ENCODE measurements around the gene AQP12A. TPM values are rescaled to one million over a fixed set of nuclear protein-coding genes. Genes with fewer than 3 reads are reported as not detected.
"Not testable (repeated sequence)": the region's sequence is repeated elsewhere in the genome, so short reads cannot be mapped to it uniquely, and the experiment has no call there.

Gene AQP12A
- total and polyA plus RNA-seq, 10 of the 15 experiments (the other 5 are each of a cell fraction or from before 2014, with no cell fraction given): not detected

GRCh38 chr2:240672701-240673190 is 18.9 kb upstream of the AQP12A start:
- TF ChIP-seq IRF3 (IDR thresholded peaks at IDR 0.05): no peak
- no peak for TF ChIP-seq IKZF1 (conservative IDR thresholded peaks at IDR 0.05)
- no peak for TF ChIP-seq SMARCA5 (IDR thresholded peaks at IDR 0.05)
- no peak for TF ChIP-seq EP300 (IDR thresholded peaks at IDR 0.05; ENCODE audit: borderline replicate concordance in 1 of 2, control insufficient read depth in 1 of 2, low read depth in 2 of 2, low read length in 2 of 2)
- TF ChIP-seq RAD21 (IDR thresholded peaks at IDR 0.05; ENCODE audit: insufficient read depth, low read depth, low read length): no peak
- TF ChIP-seq ZNF207 (IDR thresholded peaks at IDR 0.05; ENCODE audit: borderline replicate concordance): no peak
- TF ChIP-seq RUNX3 (IDR thresholded peaks at IDR 0.05; ENCODE audit: low read length): no peak
- TF ChIP-seq KLF5 (IDR thresholded peaks at IDR 0.05; ENCODE audit: partially characterized antibody): no peak
- no peak for TF ChIP-seq REST (IDR thresholded peaks at IDR 0.05; ENCODE audit: low read depth, low read length)
- TF ChIP-seq RFX5 (IDR thresholded peaks at IDR 0.05; ENCODE audit: low read depth, low read length): no peak
- 68% methylated on average over 37 of the region's 55 CpGs for WGBS (ENCODE audit: insufficient coverage, insufficient replicate concordance, low lambda C conversion rate, missing lambda C conversion rate)
- FAIRE-seq: no peak
- Histone ChIP-seq H4K20me1 (ENCODE audit: control insufficient read depth, insufficient read depth) (no peaks in the 10 kb centered on the region), H3K79me2 (ENCODE audit: control insufficient read depth, insufficient read depth, low read length) (no peaks in the 10 kb centered on the region), H3K9me3 (replicated peaks; ENCODE audit: control insufficient read depth, insufficient read depth, low read length) (no peaks in the 10 kb centered on the region; the same call in 2 of the 3 replicates), H3K4me2 (ENCODE audit: control insufficient read depth, insufficient read depth) (no peak overlapping the region), H3K9ac (ENCODE audit: control insufficient read depth, insufficient read depth, low read length) (no peak overlapping the region), H3K27ac (ENCODE audit: control insufficient read depth, insufficient read depth) (no peak overlapping the region), H3K4me3 (no peak overlapping the region), H3K27me3 (replicated peaks in 1 of 2; ENCODE audit: control insufficient read depth in 2 of 2, insufficient read depth in 2 of 2, low read length in 1 of 2) (no peaks in the 10 kb centered on the region; a peak in 1 of 4 replicates), H3K4me1 (ENCODE audit: control insufficient read depth, insufficient read depth, low read length) (no peaks in the 10 kb centered on the region), H2AFZ (ENCODE audit: control insufficient read depth, low read depth, low read length) (no peak overlapping the region), H3K36me3 (ENCODE audit: control insufficient read depth in 2 of 2, insufficient read depth in 2 of 2, low read length in 1 of 2) (no peaks in the 10 kb centered on the region)
- ChIA-PET CTCF (no interaction called here), SMC1A (ENCODE audit: uncharacterized antibody, unreplicated experiment) (no interaction called here), POLR2A (no interaction called here), RAD21 (ENCODE audit: unreplicated experiment) (no interaction called here)
- intact Hi-C loops (cut with micrococcal nuclease; ENCODE audit: unreplicated experiment) (no loop called here), in situ Hi-C loops (cut with MboI) (no loop called here)
- ATAC-seq: no peak
- BruUV-seq (replicated peaks): no TSS peak
- DNase-seq (ENCODE audit: low read depth, low spot score): no peak

- H3K9me3 ChIP-seq (replicated peaks; ENCODE audit: control insufficient read depth, insufficient read depth, low read length); H3K27me3 ChIP-seq (replicated peaks in 1 of 2; ENCODE audit: control insufficient read depth in 2 of 2, insufficient read depth in 2 of 2, low read length in 1 of 2); intact Hi-C loops (cut with micrococcal nuclease; ENCODE audit: unreplicated experiment); H3K36me3 ChIP-seq (ENCODE audit: control insufficient read depth in 2 of 2, insufficient read depth in 2 of 2, low read length in 1 of 2); FAIRE-seq; H3K4me1 ChIP-seq (ENCODE audit: control insufficient read depth, insufficient read depth, low read length); H2AFZ ChIP-seq (ENCODE audit: control insufficient read depth, low read depth, low read length); RAD21 ChIA-PET (ENCODE audit: unreplicated experiment); H4K20me1 ChIP-seq (ENCODE audit: control insufficient read depth, insufficient read depth); H3K4me3 ChIP-seq; SMC1A ChIA-PET (ENCODE audit: uncharacterized antibody, unreplicated experiment); CTCF ChIA-PET; in situ Hi-C loops (cut with MboI); DNase-seq (ENCODE audit: low read depth, low spot score); POLR2A ChIA-PET; H3K9ac ChIP-seq (ENCODE audit: control insufficient read depth, insufficient read depth, low read length); ATAC-seq; H3K79me2 ChIP-seq (ENCODE audit: control insufficient read depth, insufficient read depth, low read length); BruUV-seq (replicated peaks); H3K4me2 ChIP-seq (ENCODE audit: control insufficient read depth, insufficient read depth); H3K27ac ChIP-seq (ENCODE audit: control insufficient read depth, insufficient read depth): not testable (repeated sequence)
- 20% methylated on average over 9 of the region's 16 CpGs for WGBS (ENCODE audit: insufficient coverage, insufficient replicate concordance, low lambda C conversion rate, missing lambda C conversion rate)
Observed at GRCh38 chr2:240674461-240675184, 17.0 kb upstream of the AQP12A start.
